ENCODE results near the gene TANK.

- TF ChIP-seq, protein P1, sequence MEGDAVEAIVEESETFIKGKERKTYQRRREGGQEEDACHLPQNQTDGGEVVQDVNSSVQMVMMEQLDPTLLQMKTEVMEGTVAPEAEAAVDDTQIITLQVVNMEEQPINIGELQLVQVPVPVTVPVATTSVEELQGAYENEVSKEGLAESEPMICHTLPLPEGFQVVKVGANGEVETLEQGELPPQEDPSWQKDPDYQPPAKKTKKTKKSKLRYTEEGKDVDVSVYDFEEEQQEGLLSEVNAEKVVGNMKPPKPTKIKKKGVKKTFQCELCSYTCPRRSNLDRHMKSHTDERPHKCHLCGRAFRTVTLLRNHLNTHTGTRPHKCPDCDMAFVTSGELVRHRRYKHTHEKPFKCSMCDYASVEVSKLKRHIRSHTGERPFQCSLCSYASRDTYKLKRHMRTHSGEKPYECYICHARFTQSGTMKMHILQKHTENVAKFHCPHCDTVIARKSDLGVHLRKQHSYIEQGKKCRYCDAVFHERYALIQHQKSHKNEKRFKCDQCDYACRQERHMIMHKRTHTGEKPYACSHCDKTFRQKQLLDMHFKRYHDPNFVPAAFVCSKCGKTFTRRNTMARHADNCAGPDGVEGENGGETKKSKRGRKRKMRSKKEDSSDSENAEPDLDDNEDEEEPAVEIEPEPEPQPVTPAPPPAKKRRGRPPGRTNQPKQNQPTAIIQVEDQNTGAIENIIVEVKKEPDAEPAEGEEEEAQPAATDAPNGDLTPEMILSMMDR (IDR thresholded peaks at IDR 0.05; ENCODE audit: low read depth, low read length, missing input control): no peak
- no peak for TF ChIP-seq TAF1 (conservative IDR thresholded peaks at IDR 0.05)
- no peak for TF ChIP-seq RXRA (IDR thresholded peaks at IDR 0.05)
- no peak for TF ChIP-seq EGR1 (IDR thresholded peaks at IDR 0.05; ENCODE audit: low read depth in 2 of 2)
- no peak for TF ChIP-seq FOXA1 (IDR thresholded peaks at IDR 0.05)
- TF ChIP-seq, protein P2, sequence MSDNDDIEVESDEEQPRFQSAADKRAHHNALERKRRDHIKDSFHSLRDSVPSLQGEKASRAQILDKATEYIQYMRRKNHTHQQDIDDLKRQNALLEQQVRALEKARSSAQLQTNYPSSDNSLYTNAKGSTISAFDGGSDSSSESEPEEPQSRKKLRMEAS (IDR thresholded peaks at IDR 0.05): no peak
- no peak for TF ChIP-seq YY1 (IDR thresholded peaks at IDR 0.05)
- no peak for TF ChIP-seq RAD21 (IDR thresholded peaks at IDR 0.05)
- no peak for TF ChIP-seq JUND (IDR thresholded peaks at IDR 0.05)
Measured at GRCh38 chr2:161166538-161167409, 6.5 kb downstream of the TANK start.
